H1 (cell line): ENCODE results near the gene TMEM63A. TPM values are rescaled to one million over a fixed set of nuclear protein-coding genes. Genes with fewer than 3 reads are reported as not detected.
A peak's percentile ranks its signal among the peaks of the same experiment; 100 is the strongest.

Experiments
- ASH2L ChIP-seq: fragments of 200-600, 300-600 bp; sonication (generic); IDR thresholded peaks from one replicate; pipeline ENCODE4 v1.7.1; 2017; ENCODE audit warnings: low read length
- BACH1 ChIP-seq: IDR thresholded peaks from 2 replicates; pipeline ENCODE4 v1.6.1; 2012; ENCODE audit warnings: low read length, improper control_type of control experiment
- CHD2 ChIP-seq: IDR thresholded peaks from 2 replicates; pipeline ENCODE4 v1.6.1; 2012; ENCODE audit warnings: low read length, improper control_type of control experiment
- EGR1 ChIP-seq: IDR thresholded peaks from 2 replicates; pipeline ENCODE4 v1.6.1; 2011; ENCODE audit warnings: low read depth, low read length, borderline replicate concordance
- EZH2 ChIP-seq: fragments of 200-600 bp; sonication (generic); IDR thresholded peaks from 2 replicates; pipeline ENCODE4 v1.7.1; 2012; ENCODE audit warnings: low read depth, mild to moderate bottlenecking, moderate library complexity, low read length, inconsistent platforms; ENCODE audit not compliant: severe bottlenecking
- GABPA ChIP-seq: IDR thresholded peaks from 2 replicates; pipeline ENCODE4 v1.6.1; 2011; ENCODE audit warnings: mild to moderate bottlenecking, low read length, moderate library complexity, borderline replicate concordance; ENCODE audit not compliant: insufficient read depth
- HDAC2 ChIP-seq, 2 experiments: fragments of 300-600 bp in 1 of 2; sonication (generic) in 1 of 2; IDR thresholded peaks; 2 replicates each; pipeline ENCODE4 v1.6.1; 2011 to 2012; ENCODE audit warnings: low read depth in 2 of 2, low read length in 2 of 2, mild to moderate bottlenecking in 2 of 2, moderate library complexity in 2 of 2, borderline replicate concordance in 1 of 2, inconsistent platforms in 1 of 2
- MAFK ChIP-seq: IDR thresholded peaks from 2 replicates; pipeline ENCODE4 v1.6.1; 2012; ENCODE audit warnings: low read depth, mild to moderate bottlenecking, improper control_type of control experiment, low read length
- MAX ChIP-seq: IDR thresholded peaks from 2 replicates; pipeline ENCODE4 v1.6.1; 2012; ENCODE audit warnings: inconsistent platforms
- NRF1 ChIP-seq: IDR thresholded peaks from 2 replicates; pipeline ENCODE4 v1.6.1; 2011; ENCODE audit warnings: mild to moderate bottlenecking, low read depth, low read length, improper control_type of control experiment
- PHF8 ChIP-seq: fragments of 200-600 bp; sonication (generic); conservative IDR thresholded peaks from 2 replicates; pipeline ENCODE4 v1.7.1; 2012; ENCODE audit warnings: low read depth, mild to moderate bottlenecking, inconsistent platforms, low read length, moderate library complexity
- POLR2A ChIP-seq, 2 experiments: IDR thresholded peaks; 1 replicate in 1 of 2; 2 replicates in 1 of 2; pipeline ENCODE4 v1.6.1; 2011; ENCODE audit warnings: low read depth in 2 of 2, low read length in 2 of 2, mild to moderate bottlenecking in 2 of 2; ENCODE audit errors: control extremely low read depth in 1 of 2
- POLR2AphosphoS5 ChIP-seq: IDR thresholded peaks from 2 replicates; pipeline ENCODE4 v1.6.1; 2011; ENCODE audit warnings: low read depth, low read length
- RBBP5 ChIP-seq: IDR thresholded peaks from 2 replicates; pipeline ENCODE4 v1.7.1; 2012; ENCODE audit warnings: low read depth, mild to moderate bottlenecking, inconsistent platforms, low read length, moderate library complexity, borderline replicate concordance
- RXRA ChIP-seq: IDR thresholded peaks from 2 replicates; pipeline ENCODE4 v1.6.1; 2011; ENCODE audit warnings: low read depth, mild to moderate bottlenecking, low read length, moderate library complexity; ENCODE audit not compliant: insufficient read depth
- TAF1 ChIP-seq: IDR thresholded peaks from 2 replicates; pipeline ENCODE4 v1.6.1; 2011; ENCODE audit warnings: mild to moderate bottlenecking, low read depth, low read length
- TEAD4 ChIP-seq: IDR thresholded peaks from 2 replicates; pipeline ENCODE4 v1.6.1; 2012; ENCODE audit warnings: low read depth, low read length, inconsistent platforms, mixed read lengths
- ZNF274 ChIP-seq: IDR thresholded peaks from 2 replicates; pipeline ENCODE4 v1.7.0; 2012; ENCODE audit warnings: low read length, borderline replicate concordance; ENCODE audit errors: extremely low read depth
- polyA plus RNA-seq, 7 experiments: library from polyadenylated mRNA; depleted of rRNA in 3 of 7; stranded (reverse) in 5 of 7; unstranded in 2 of 7; fragments of >200 nt in 5 of 7; fragments of 200-250 nt in 2 of 7; gene quantifications; 1 replicate in 5 of 7; 2 replicates in 1 of 7; 4 replicates in 1 of 7; pipeline versions ENCODE4 v1.2.1 to v1.2.3, GENCODE V29; 2011 to 2013; ENCODE audit warnings: missing spikeins in 2 of 7, mixed read lengths in 2 of 7
- total RNA-seq: library from RNA; stranded (reverse); fragmentation: NEBNext Ultra II Directional; extraction: Animal tissue kit (Norgen Biotek cat#: 25700); gene quantifications from 2 replicates; pipeline ENCODE4 v1.2.1, GENCODE V29; 2021

TMEM63A gene
- total and polyA plus RNA-seq, 2 of the 8 experiments (the other 6 are each of a cell fraction or from before 2014, with no cell fraction given): 26.1 to 55.4 TPM

GRCh38 chr1:225809842-225810578, 72.2 kb downstream of the TMEM63A start, which contains the start of gene EPHX1 (continued):
- no peak for TF ChIP-seq RXRA
- TF ChIP-seq ZNF274: no peak
- TF ChIP-seq PHF8: peak; percentile 34
- TF ChIP-seq MAX: peak; percentile 2; the same call in 1 of the 2 replicates
- peak; percentile 60 for TF ChIP-seq TAF1
- TF ChIP-seq RBBP5: peak; percentile 39; the same call in 1 of the 2 replicates
- TF ChIP-seq NRF1: peak; percentile 26; the same call in 1 of the 2 replicates
- peak; percentile 35 for TF ChIP-seq ASH2L
- TF ChIP-seq CHD2: no peak
- no peak for TF ChIP-seq MAFK
- peak; percentile 47 to 77 for TF ChIP-seq POLR2A (IDR thresholded peaks at IDR 0.05; ENCODE audit: control extremely low read depth in 1 of 2, low read depth in 2 of 2, low read length in 2 of 2)
- no peak for TF ChIP-seq EGR1
- TF ChIP-seq POLR2AphosphoS5: peak; percentile 55; the same call in 1 of the 2 replicates
- peak; percentile 55 for TF ChIP-seq BACH1
- TF ChIP-seq EZH2: no peak
- TF ChIP-seq GABPA: no peak
- TF ChIP-seq TEAD4: peak; percentile 17; the same call in 1 of the 2 replicates
- 0 out of 4 replicates have a peak, but pooled peaks of 1 of the 2 experiments have one; percentile 28 for TF ChIP-seq HDAC2 (IDR thresholded peaks at IDR 0.05; ENCODE audit: borderline replicate concordance in 1 of 2, low read depth in 2 of 2, low read length in 2 of 2)
- TF ChIP-seq, all 59 proteins: peak for 15
